Lung (tissue), 12 donors: ENCODE results near the gene PCDH9. TPM values are rescaled to one million over a fixed set of nuclear protein-coding genes. Genes with fewer than 3 reads are reported as not detected.

Experiments
- ATAC-seq: fragments of 200-7000 bp; cut with Tn5 transposase; one replicate; pipeline ENCODE4 v1.9.1; 2020; ENCODE audit warnings: moderate number of reproducible peaks; ENCODE audit not compliant: insufficient read depth, low FRiP score
- DNase-seq, 3 donors: peaks; one replicate each; pipeline ENCODE4 v3.0.0-alpha.2; 2013 to 2017
- H3K27ac ChIP-seq, 2 donors: one replicate each; pipeline ENCODE4 v1.5.1; 2013; ENCODE audit warnings: mild to moderate bottlenecking in 2 of 2, moderate library complexity in 2 of 2, control low read depth in 1 of 2, inconsistent platforms in 1 of 2, low read depth in 1 of 2, low read length in 1 of 2
- H3K27me3 ChIP-seq, 3 donors: one replicate each; pipeline ENCODE4 v1.5.1; 2013; ENCODE audit warnings: low read length in 2 of 3; ENCODE audit not compliant: control insufficient read depth in 3 of 3, insufficient read depth in 3 of 3
- H3K36me3 ChIP-seq, 4 donors: one replicate each; pipeline ENCODE4 v1.5.1; 2013; ENCODE audit warnings: low read length in 4 of 4, mild to moderate bottlenecking in 1 of 4, moderate library complexity in 1 of 4; ENCODE audit not compliant: control insufficient read depth in 4 of 4, insufficient read depth in 4 of 4
- H3K4me1 ChIP-seq, 5 donors: one replicate each; pipeline ENCODE4 v1.5.1; 2013; ENCODE audit warnings: low read length in 5 of 5, mild to moderate bottlenecking in 2 of 5, moderate library complexity in 1 of 5; ENCODE audit not compliant: control insufficient read depth in 5 of 5, insufficient read depth in 5 of 5
- H3K4me3 ChIP-seq: one replicate; pipeline ENCODE4 v1.5.1; 2013; ENCODE audit warnings: mild to moderate bottlenecking, control low read depth, moderate library complexity
- H3K9ac ChIP-seq, 2 donors: one replicate each; pipeline ENCODE4 v1.5.1; 2013; ENCODE audit warnings: low read length in 2 of 2, control low read depth in 1 of 2; ENCODE audit not compliant: insufficient read depth in 1 of 2
- H3K9me3 ChIP-seq, 4 donors: one replicate each; pipeline ENCODE4 v1.5.1; 2013; ENCODE audit warnings: low read length in 3 of 4, mild to moderate bottlenecking in 1 of 4, moderate library complexity in 1 of 4; ENCODE audit not compliant: control insufficient read depth in 4 of 4, insufficient read depth in 3 of 4
- WGBS, 2 donors: extraction: QIAGEN DNeasy Blood & Tissue Kit; methylation state at CpG; one replicate each; pipeline ENCODE4 v1.1.7; 2013; 5-methylcytosine and 5-hydroxymethylcytosine counted together
- polyA plus RNA-seq, 2 donors: library from polyadenylated mRNA; stranded (reverse); fragments of 200-250 nt; gene quantifications; one replicate each; pipeline ENCODE4 v1.2.1, GENCODE V29; 2013
- total RNA-seq, 2 donors: library from RNA; depleted of rRNA in 1 of 2; stranded (reverse); fragments of >200 nt in 1 of 2; gene quantifications; one replicate each; pipeline ENCODE4 v1.2.1, GENCODE V29; 2014 to 2021
- TF ChIP-seq, protein P1 (sequence below): IDR thresholded peaks from 2 replicates; pipeline ENCODE4 v1.5.1; 2012; ENCODE audit warnings: mild to moderate bottlenecking; ENCODE audit errors: control extremely low read depth, extremely low read depth
- donor health status: control.
- donor health status: control.
- donor health status: Bipolar disorder and iron deficiency.
- donor health status: healthy.
- donor health status: DM: yes; HTN: yes; CAD: no.

Gene PCDH9
- total and polyA plus RNA-seq, 4 donors, result 0.68 to 22.2 (median 4.1) TPM

DNA sequence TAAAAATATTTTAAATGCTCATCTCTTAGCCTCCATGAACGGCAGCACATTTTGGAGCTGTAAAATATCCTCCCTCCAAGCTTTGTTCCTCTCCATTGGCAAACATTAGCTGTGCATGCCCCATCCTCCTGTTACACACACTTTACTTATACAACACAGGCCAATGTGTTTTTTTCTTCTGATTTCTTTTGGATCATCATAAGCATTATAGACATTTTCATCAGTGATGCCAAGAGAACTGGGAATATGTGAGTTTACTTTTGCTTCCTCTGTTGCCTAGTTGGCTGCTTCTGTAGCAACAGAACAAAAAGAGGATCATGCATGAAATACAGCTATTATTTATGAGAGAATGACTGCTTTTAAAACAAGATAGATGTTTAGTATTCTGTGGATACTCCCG, 142.6 kb downstream of the PCDH9 start:
- Histone ChIP-seq H3K4me3 (no peak overlapping the region), H3K9ac (no peak overlapping the region), H3K4me1 (peaks cover 0 to 9% (median 0%) of the 10 kb centered on the region in 5 donors), H3K27me3 (no peaks in the 10 kb centered on the region), H3K9me3 (no peaks in the 10 kb centered on the region), H3K36me3 (no peaks in the 10 kb centered on the region), H3K27ac (no peak overlapping the region)
- TF ChIP-seq, protein P1, sequence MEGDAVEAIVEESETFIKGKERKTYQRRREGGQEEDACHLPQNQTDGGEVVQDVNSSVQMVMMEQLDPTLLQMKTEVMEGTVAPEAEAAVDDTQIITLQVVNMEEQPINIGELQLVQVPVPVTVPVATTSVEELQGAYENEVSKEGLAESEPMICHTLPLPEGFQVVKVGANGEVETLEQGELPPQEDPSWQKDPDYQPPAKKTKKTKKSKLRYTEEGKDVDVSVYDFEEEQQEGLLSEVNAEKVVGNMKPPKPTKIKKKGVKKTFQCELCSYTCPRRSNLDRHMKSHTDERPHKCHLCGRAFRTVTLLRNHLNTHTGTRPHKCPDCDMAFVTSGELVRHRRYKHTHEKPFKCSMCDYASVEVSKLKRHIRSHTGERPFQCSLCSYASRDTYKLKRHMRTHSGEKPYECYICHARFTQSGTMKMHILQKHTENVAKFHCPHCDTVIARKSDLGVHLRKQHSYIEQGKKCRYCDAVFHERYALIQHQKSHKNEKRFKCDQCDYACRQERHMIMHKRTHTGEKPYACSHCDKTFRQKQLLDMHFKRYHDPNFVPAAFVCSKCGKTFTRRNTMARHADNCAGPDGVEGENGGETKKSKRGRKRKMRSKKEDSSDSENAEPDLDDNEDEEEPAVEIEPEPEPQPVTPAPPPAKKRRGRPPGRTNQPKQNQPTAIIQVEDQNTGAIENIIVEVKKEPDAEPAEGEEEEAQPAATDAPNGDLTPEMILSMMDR, result no peak
- no peak for ATAC-seq
- DNase-seq, result peak in 2 of 3 donors; percentile 28 to 35
- WGBS, 2 donors, result 82 to 84% methylated on average over 2 of the region's 2 CpGs

DNA sequence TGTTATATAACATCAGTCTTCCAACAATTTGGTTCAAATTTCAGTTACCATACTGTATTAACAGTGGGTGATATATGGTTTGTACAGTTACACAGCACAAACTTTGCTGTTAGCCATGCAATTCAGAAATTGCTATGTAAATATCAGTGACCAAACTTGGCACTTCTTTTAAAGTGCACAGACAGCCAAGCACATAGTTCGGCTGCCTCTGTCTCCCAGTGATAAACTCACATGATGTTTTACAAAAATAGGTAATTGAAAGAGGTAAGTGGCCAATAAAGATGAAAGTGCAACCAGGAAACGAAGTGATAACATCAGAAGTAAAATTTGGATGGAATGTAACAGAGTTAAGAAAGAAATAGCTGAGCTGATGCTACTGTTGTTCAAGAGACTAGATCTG, 143.9 kb downstream of the PCDH9 start:
- WGBS, 2 donors, result 54 to 68% methylated on average over 2 of the region's 2 CpGs
- Histone ChIP-seq H3K36me3 (no peaks in the 10 kb centered on the region), H3K27me3 (no peaks in the 10 kb centered on the region), H3K4me1 (peaks cover 0 to 9% (median 0%) of the 10 kb centered on the region in 5 donors), H3K9ac (no peak overlapping the region), H3K4me3 (no peak overlapping the region), H3K27ac (no peak overlapping the region), H3K9me3 (no peaks in the 10 kb centered on the region)
- ATAC-seq (no peak), DNase-seq (peak in 1 of 3 donors; percentile 21)
- TF ChIP-seq, protein P1, result no peak

DNA sequence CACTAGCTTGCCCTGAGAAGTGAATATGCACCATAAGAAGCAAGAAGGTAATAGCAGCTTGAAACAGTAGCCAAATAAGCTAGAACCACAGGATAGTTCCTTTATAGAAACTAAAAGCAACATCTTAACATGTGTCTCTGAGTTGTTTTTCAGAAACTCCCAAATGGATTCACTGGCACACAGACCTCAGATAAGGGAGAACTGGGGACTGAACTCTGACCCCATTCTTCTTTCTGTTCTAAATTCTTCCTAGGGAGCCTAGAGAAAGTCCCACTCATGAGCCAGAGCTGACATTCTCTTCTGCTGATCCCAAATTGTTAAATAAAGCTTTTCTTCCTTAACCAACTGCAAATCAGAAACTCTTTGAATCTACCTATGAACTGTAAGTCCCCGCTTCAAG, 146.1 kb downstream of the PCDH9 start:
- Histone ChIP-seq H3K9ac (no peak overlapping the region), H3K27me3 (no peaks in the 10 kb centered on the region), H3K27ac (no peak overlapping the region), H3K4me1 (peaks cover 0 to 9% (median 0%) of the 10 kb centered on the region in 5 donors), H3K9me3 (no peaks in the 10 kb centered on the region), H3K4me3 (no peak overlapping the region), H3K36me3 (no peaks in the 10 kb centered on the region)
- TF ChIP-seq, protein P1, result no peak
- ATAC-seq (no peak), DNase-seq (no peak)
- 90 to 96% methylated on average over 1 of the region's 1 CpG for WGBS, 2 donors

DNA sequence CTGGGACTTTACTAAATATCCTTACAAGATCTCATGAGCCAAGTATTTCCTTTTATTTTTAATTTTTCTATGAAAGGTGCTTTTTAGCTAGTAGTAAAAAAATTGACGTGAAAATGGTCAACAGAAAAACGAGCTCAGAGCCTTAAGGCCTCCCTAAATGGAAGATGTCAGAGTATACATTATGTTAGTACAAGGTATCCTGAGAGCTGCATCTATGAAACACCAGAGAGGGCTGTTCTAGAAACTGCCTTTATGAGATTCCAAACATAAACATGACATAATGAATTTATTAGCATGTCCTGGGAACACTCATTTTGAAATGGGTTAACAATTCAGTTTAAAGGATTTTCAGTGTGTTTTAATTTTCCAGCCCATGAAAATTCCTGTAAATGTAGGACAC, 146.6 kb downstream of the PCDH9 start:
- H3K9ac ChIP-seq, result no peak overlapping the region
- H3K27ac ChIP-seq, result no peak overlapping the region
- DNase-seq, result no peak
- WGBS, 2 donors, result 90 to 92% methylated on average over 2 of the region's 2 CpGs
- no peak for ATAC-seq
- H3K9me3 ChIP-seq, result no peaks in the 10 kb centered on the region
- H3K36me3 ChIP-seq, result no peaks in the 10 kb centered on the region
- H3K4me3 ChIP-seq, result no peak overlapping the region
- peaks cover 0 to 9% (median 0%) of the 10 kb centered on the region in 5 donors for H3K4me1 ChIP-seq
- H3K27me3 ChIP-seq, result no peaks in the 10 kb centered on the region
- TF ChIP-seq, protein P1, result no peak
